Breast epithelium (tissue), 3 donors: Measurements from ENCODE around the gene GLI1.

Experiments used
- CTCF ChIP-seq, 3 donors: fragments of 450-650 bp; IDR thresholded peaks; one replicate each; pipeline ENCODE4 v1.5.1; 2016 to 2017; ENCODE audit warnings: antibody characterized with exemption in 3 of 3, mild to moderate bottlenecking in 3 of 3, moderate library complexity in 3 of 3
- POLR2A ChIP-seq: fragments of 450-650 bp; IDR thresholded peaks from one replicate; pipeline ENCODE4 v1.6.1; 2016; ENCODE audit warnings: antibody characterized with exemption, mild to moderate bottlenecking, moderate library complexity
- POLR2AphosphoS5 ChIP-seq, 3 donors: sonication (generic); formaldehyde crosslinking; IDR thresholded peaks; one replicate each; pipeline ENCODE4 v1.6.1; 2017; ENCODE audit warnings: antibody characterized with exemption in 3 of 3

GRCh38 chr12:57446292-57446960, 13.2 kb upstream of the GLI1 start:
- TF ChIP-seq POLR2A, result no peak
- TF ChIP-seq CTCF (IDR thresholded peaks at IDR 0.05), result no peak
- no peak for TF ChIP-seq POLR2AphosphoS5 (IDR thresholded peaks at IDR 0.05)
